NB4 (cell line): Measurements from ENCODE around the gene PEX26.

Source experiments
- CTCF ChIP-seq: IDR thresholded peaks from one replicate; pipeline ENCODE4 v1.5.1; 2012; ENCODE audit warnings: low read depth, low read length
- POLR2A ChIP-seq: IDR thresholded peaks from 2 replicates; pipeline ENCODE4 v1.6.1; 2011; ENCODE audit warnings: mild to moderate bottlenecking; ENCODE audit not compliant: insufficient read length; ENCODE audit errors: extremely low read depth

GRCh38 chr22:18069041-18069440, 8.7 kb upstream of the PEX26 start:
- no peak for TF ChIP-seq POLR2A
- no peak for TF ChIP-seq CTCF
